ENCODE data around the gene CD46.
"Not testable (repeated sequence)": the region's sequence is repeated elsewhere in the genome, so short reads cannot be mapped to it uniquely, and the experiment has no call there.

The CD46 gene

DNA sequence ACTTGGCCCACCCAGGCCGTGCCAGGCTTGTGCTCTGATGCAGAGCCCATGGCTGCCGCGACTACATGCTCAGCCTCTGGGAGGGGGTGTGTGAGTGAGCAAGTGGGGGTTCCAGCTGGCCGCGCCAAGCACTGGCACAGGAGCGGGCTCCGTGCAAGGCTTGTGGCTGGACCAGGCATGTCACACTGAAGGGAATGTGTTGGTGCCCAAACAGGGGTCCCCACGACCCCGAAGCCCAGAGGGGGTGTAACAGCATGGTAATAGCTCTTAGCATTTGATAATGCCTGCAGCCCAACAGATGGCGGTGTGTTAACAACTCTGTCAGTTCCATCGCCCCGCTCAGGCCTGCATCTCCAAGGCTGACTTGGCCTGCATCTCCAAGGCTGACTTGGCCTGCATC, 38.3 kb upstream of the CD46 start:
- no peaks in the 10 kb centered on the region for H3K36me3 ChIP-seq (ENCODE audit: low read depth)
- no peak for DNase-seq (ENCODE audit: low spot score)
- TF ChIP-seq, protein P1, sequence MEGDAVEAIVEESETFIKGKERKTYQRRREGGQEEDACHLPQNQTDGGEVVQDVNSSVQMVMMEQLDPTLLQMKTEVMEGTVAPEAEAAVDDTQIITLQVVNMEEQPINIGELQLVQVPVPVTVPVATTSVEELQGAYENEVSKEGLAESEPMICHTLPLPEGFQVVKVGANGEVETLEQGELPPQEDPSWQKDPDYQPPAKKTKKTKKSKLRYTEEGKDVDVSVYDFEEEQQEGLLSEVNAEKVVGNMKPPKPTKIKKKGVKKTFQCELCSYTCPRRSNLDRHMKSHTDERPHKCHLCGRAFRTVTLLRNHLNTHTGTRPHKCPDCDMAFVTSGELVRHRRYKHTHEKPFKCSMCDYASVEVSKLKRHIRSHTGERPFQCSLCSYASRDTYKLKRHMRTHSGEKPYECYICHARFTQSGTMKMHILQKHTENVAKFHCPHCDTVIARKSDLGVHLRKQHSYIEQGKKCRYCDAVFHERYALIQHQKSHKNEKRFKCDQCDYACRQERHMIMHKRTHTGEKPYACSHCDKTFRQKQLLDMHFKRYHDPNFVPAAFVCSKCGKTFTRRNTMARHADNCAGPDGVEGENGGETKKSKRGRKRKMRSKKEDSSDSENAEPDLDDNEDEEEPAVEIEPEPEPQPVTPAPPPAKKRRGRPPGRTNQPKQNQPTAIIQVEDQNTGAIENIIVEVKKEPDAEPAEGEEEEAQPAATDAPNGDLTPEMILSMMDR (IDR thresholded peaks at IDR 0.05; ENCODE audit: poor library complexity, severe bottlenecking) = no peak
- no peak overlapping the region for H3K4me3 ChIP-seq (ENCODE audit: severe bottlenecking)
- no peaks in the 10 kb centered on the region for H3K9me3 ChIP-seq (ENCODE audit: severe bottlenecking)
- no peaks in the 10 kb centered on the region for H3K4me1 ChIP-seq (ENCODE audit: insufficient read depth, poor library complexity, severe bottlenecking)
- no peak overlapping the region for H3K27ac ChIP-seq (ENCODE audit: poor library complexity, severe bottlenecking)
- H3K27me3 ChIP-seq (ENCODE audit: insufficient read depth, poor library complexity, severe bottlenecking) = no peaks in the 10 kb centered on the region
- no peak for ATAC-seq (ENCODE audit: low read depth)

DNA sequence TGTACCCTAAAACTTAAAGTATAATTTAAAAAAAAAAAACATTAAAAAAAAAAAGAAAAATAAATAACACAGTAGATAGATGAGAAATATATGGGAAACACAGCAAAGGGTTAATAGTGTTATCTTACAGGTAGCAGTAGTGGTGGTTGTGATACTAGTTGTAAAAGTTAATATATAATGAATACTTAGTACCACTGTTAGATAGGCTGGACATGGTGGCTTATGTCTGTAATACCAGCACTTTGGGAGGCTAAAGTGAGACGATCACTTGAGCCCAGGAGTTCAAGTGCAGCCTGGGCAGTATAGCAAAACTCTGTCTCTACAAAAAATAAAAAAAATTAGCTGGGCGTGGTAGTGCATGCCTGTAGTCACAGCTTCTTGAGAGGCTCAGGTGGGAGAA, 32.6 kb upstream of the CD46 start:
- ATAC-seq (ENCODE audit: low read depth) (no peak), DNase-seq (ENCODE audit: low spot score) (no peak)
- Histone ChIP-seq H3K4me3 (ENCODE audit: severe bottlenecking) (no peak overlapping the region), H3K27me3 (ENCODE audit: insufficient read depth, poor library complexity, severe bottlenecking) (no peaks in the 10 kb centered on the region), H3K9me3 (ENCODE audit: severe bottlenecking) (no peaks in the 10 kb centered on the region), H3K4me1 (ENCODE audit: insufficient read depth, poor library complexity, severe bottlenecking) (no peaks in the 10 kb centered on the region), H3K27ac (ENCODE audit: poor library complexity, severe bottlenecking) (no peak overlapping the region), H3K36me3 (ENCODE audit: low read depth) (no peaks in the 10 kb centered on the region)
- TF ChIP-seq, protein P1 (IDR thresholded peaks at IDR 0.05; ENCODE audit: poor library complexity, severe bottlenecking) = no peak

DNA sequence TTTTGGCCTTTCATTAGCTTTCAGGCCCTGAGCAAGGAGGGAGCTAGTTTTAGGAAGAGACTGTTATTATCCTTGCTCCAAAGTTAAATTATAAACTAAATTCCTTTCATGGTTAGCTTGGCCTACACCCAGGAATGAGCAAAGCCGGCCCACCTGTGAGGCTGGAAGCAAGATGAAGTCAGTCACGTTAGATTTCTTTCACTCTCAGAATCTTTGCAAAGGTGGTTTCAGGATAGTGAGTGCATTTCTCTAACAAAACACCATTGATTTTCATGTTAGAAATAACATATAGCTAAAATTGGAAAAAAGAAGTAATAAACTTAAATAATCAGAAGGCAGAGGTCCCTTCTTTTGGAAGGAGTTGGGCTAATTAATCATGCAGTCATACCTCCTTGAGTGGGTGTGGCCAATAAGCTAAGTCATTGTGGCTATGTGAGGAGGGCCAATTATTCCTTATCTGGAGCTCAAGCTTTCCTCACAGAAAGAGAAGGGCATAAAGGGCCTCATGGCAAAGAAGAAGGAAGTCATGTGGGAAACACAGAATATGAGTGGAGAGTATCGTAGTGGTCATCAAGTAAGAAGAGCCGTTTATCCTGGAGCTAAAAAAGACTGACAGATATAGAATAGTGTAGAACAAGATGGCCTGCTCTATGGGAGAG, 23.5 kb upstream of the CD46 start:
- H3K4me1 ChIP-seq (ENCODE audit: insufficient read depth, poor library complexity, severe bottlenecking); ATAC-seq (ENCODE audit: low read depth); H3K27me3 ChIP-seq (ENCODE audit: insufficient read depth, poor library complexity, severe bottlenecking); H3K9me3 ChIP-seq (ENCODE audit: severe bottlenecking); H3K36me3 ChIP-seq (ENCODE audit: low read depth); DNase-seq (ENCODE audit: low spot score); H3K4me3 ChIP-seq (ENCODE audit: severe bottlenecking); H3K27ac ChIP-seq (ENCODE audit: poor library complexity, severe bottlenecking): not testable (repeated sequence)

DNA sequence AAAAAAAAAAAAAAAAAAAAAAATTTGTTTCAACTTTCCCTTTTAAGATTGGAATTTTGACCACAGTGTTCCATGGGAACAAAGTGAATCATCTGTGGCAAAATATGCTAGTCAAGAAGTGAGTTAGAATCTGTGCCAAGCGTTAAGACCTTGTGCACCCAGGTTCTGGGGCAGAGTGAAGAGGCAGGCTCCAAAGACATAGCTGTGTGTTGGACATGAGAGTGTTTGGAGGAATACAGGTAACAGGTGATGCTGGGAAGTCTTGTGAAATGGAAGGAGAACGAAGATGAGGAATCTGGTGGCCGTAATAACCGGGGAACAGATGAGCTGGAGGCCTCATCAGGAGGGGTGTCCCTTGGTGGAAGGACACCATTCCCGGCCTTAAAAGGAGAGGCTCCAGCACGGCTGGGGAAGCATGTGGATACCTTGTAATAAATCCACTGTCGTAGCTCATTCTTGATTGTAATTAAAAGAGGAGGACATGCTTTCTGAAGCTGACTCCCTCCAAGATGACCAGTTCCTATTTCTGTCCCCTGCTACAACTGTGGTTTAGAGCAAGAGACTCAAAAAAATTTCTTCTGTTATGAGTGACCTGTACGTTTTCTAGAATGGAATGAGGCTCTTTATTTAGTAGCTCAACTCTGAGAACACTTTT, 14.2 kb upstream of the CD46 start:
- DNase-seq (ENCODE audit: low spot score) = not testable (repeated sequence)

DNA sequence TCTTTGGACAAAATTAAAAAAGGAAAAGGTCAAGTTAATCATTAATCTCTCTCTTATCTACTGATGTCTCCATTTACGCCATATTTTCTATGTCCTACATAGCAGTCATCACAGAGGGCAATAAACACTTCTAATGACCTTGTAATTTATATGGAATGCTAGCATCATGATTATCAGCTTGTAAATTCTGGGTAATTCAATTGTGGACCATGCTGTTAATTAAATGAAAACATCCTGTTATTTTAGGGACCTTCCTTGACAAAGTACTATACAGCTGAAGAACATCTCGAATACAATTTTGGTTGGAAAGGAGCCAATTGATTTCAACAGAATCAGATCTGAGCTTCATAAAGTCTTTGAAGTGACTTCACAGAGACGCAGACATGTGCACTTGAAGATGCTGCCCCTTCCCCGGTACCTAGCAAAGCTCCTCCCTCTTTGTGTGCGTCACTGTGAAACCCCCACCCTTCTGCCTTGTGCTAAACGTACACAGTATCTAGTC, 13.6 kb upstream of the CD46 start:
- H3K4me1 ChIP-seq (ENCODE audit: insufficient read depth, poor library complexity, severe bottlenecking); H3K4me3 ChIP-seq (ENCODE audit: severe bottlenecking); H3K27ac ChIP-seq (ENCODE audit: poor library complexity, severe bottlenecking); H3K9me3 ChIP-seq (ENCODE audit: severe bottlenecking); DNase-seq (ENCODE audit: low spot score); H3K27me3 ChIP-seq (ENCODE audit: insufficient read depth, poor library complexity, severe bottlenecking); ATAC-seq (ENCODE audit: low read depth); H3K36me3 ChIP-seq (ENCODE audit: low read depth): not testable (repeated sequence)

More for the DNA sequence above, 14.2 kb upstream of the CD46 start:
- not testable (repeated sequence) for H3K36me3 ChIP-seq (ENCODE audit: low read depth); H3K4me1 ChIP-seq (ENCODE audit: insufficient read depth, poor library complexity, severe bottlenecking); H3K27me3 ChIP-seq (ENCODE audit: insufficient read depth, poor library complexity, severe bottlenecking); H3K4me3 ChIP-seq (ENCODE audit: severe bottlenecking); H3K27ac ChIP-seq (ENCODE audit: poor library complexity, severe bottlenecking); H3K9me3 ChIP-seq (ENCODE audit: severe bottlenecking); ATAC-seq (ENCODE audit: low read depth)

DNA sequence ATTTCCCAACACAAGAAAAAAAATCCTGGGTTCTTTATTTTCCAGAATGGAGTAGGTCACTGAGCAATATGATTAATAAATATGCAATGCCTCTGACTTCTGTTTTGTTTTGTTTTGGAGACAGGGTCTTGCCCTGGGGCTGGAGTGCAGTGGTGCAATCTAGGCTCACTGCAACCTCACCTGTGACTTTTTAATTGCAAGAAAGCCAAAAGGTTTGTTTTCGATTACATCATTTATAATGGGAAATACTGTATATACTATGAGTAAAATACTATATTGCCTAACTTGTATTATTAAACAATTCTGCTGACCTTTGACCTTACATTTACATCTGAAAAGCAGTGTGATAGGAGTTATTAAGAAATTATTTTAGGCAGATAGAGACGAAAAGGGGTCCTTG, 11.6 kb upstream of the CD46 start:
- Histone ChIP-seq H3K4me3 (ENCODE audit: severe bottlenecking) (no peak overlapping the region), H3K36me3 (ENCODE audit: low read depth) (no peaks in the 10 kb centered on the region), H3K9me3 (ENCODE audit: severe bottlenecking) (no peaks in the 10 kb centered on the region), H3K4me1 (ENCODE audit: insufficient read depth, poor library complexity, severe bottlenecking) (peaks cover 2% of the 10 kb centered on the region), H3K27ac (ENCODE audit: poor library complexity, severe bottlenecking) (no peak overlapping the region), H3K27me3 (ENCODE audit: insufficient read depth, poor library complexity, severe bottlenecking) (no peaks in the 10 kb centered on the region)
- ATAC-seq (ENCODE audit: low read depth) = peak; percentile 53; the same call in 2 of the 3 replicates
- TF ChIP-seq, protein P1 (IDR thresholded peaks at IDR 0.05; ENCODE audit: poor library complexity, severe bottlenecking) = no peak
- DNase-seq (ENCODE audit: low spot score) = no peak
